ENCODE measurements around the gene OR1K1.

DNA sequence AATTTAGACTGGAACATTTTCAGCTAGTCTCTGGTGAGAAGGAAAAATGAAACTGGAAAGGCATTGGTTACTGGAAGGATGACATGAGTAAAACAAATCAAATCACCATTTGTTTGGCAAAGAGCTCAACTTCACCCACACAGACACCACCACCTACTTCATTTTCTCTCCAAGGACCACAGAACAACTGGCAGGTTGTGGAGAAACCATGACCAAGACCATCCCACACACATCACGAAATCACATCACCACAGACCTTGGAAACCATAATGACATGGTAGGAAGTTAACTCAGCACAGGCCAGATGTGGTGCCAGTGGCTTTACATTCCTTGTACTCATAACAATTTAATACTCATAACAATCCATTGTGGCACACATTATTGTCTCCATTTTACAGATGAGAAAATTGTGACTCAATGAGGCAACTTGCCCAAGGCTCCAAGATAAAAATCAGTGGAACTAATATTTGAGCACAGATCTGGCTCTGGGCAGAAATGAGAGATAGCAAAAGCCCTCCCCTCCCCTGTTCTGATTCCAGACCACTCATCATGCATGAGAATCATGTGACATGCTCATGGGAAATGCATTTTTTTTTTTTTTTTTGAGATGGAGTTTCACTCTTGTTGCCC, 7.5 kb downstream of the OR1K1 start:
- no peak for TF ChIP-seq POLR2A (IDR thresholded peaks at IDR 0.05; ENCODE audit: low read depth, low read length)
- TF ChIP-seq, protein P1, sequence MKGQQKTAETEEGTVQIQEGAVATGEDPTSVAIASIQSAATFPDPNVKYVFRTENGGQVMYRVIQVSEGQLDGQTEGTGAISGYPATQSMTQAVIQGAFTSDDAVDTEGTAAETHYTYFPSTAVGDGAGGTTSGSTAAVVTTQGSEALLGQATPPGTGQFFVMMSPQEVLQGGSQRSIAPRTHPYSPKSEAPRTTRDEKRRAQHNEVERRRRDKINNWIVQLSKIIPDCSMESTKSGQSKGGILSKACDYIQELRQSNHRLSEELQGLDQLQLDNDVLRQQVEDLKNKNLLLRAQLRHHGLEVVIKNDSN (IDR thresholded peaks at IDR 0.05; ENCODE audit: borderline replicate concordance, extremely low read length, insufficient read depth, low read depth, low read length) = no peak
- TF ChIP-seq TCF3 (IDR thresholded peaks at IDR 0.05; ENCODE audit: borderline replicate concordance, insufficient read depth, low read depth, low read length) = no peak
- TF ChIP-seq, protein P2, sequence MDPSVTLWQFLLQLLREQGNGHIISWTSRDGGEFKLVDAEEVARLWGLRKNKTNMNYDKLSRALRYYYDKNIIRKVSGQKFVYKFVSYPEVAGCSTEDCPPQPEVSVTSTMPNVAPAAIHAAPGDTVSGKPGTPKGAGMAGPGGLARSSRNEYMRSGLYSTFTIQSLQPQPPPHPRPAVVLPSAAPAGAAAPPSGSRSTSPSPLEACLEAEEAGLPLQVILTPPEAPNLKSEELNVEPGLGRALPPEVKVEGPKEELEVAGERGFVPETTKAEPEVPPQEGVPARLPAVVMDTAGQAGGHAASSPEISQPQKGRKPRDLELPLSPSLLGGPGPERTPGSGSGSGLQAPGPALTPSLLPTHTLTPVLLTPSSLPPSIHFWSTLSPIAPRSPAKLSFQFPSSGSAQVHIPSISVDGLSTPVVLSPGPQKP (IDR thresholded peaks at IDR 0.05; ENCODE audit: low read depth, low read length) = no peak
- no peak for TF ChIP-seq STAT1 (conservative IDR thresholded peaks at IDR 0.05)
- no peak for TF ChIP-seq EP300 (IDR thresholded peaks at IDR 0.05; ENCODE audit: borderline replicate concordance in 1 of 2, control insufficient read depth in 1 of 2, low read depth in 2 of 2, low read length in 2 of 2)
- no peak for TF ChIP-seq SUZ12 (IDR thresholded peaks at IDR 0.05; ENCODE audit: unreplicated experiment)
- TF ChIP-seq DPF2 (IDR thresholded peaks at IDR 0.05) = no peak

Data from GM12878 (cell line).